Nephron progenitor cell (in vitro differentiated cells): ENCODE results near the gene NCDN.

Experiments
- DNase-seq: peaks from one replicate; pipeline ENCODE4 v3.0.0; 2021
- H3K27ac Mint-ChIP-seq: 2 replicates; pipeline ENCODE4 v1.8.0; 2021; ENCODE audit warnings: mild to moderate bottlenecking, moderate library complexity, mixed read lengths
- H3K27me3 Mint-ChIP-seq: 2 replicates; pipeline ENCODE4 v1.8.0; 2021; ENCODE audit warnings: mild to moderate bottlenecking, low read depth, mixed read lengths; ENCODE audit not compliant: poor library complexity
- H3K36me3 Mint-ChIP-seq: 2 replicates; pipeline ENCODE4 v1.8.0; 2021; ENCODE audit warnings: low read depth, mixed read lengths
- H3K4me1 Mint-ChIP-seq: 2 replicates; pipeline ENCODE4 v1.8.0; 2021; ENCODE audit warnings: mixed read lengths
- H3K4me3 Mint-ChIP-seq: 2 replicates; pipeline ENCODE4 v1.8.0; 2021; ENCODE audit warnings: mild to moderate bottlenecking, moderate library complexity, mixed read lengths
- H3K9me3 Mint-ChIP-seq: 2 replicates; pipeline ENCODE4 v1.8.0; 2021; ENCODE audit warnings: mild to moderate bottlenecking, moderate library complexity, mixed read lengths
- CTCF ChIP-seq: fragments of 200-600 bp; sonication (generic); IDR thresholded peaks from 2 replicates; pipeline ENCODE4 v1.5.0; 2021; ENCODE audit warnings: antibody characterized with exemption

NCDN gene

GRCh38 chr1:35590476-35591040, 33.0 kb downstream of the NCDN start:
- H3K4me3 Mint-ChIP-seq = no peak overlapping the region
- TF ChIP-seq CTCF = no peak
- H3K36me3 Mint-ChIP-seq = no peaks in the 10 kb centered on the region

GRCh38 chr1:35591211-35591610, 33.6 kb downstream of the NCDN start:
- Mint-ChIP-seq H3K4me1 (peaks cover 12% of the 10 kb centered on the region), H3K36me3 (no peaks in the 10 kb centered on the region), H3K27ac (peak overlapping the region; percentile 89), H3K9me3 (no peaks in the 10 kb centered on the region), H3K27me3 (peaks cover 9% of the 10 kb centered on the region), H3K4me3 (no peak overlapping the region)
- no peak for TF ChIP-seq CTCF
- no peak for DNase-seq

More at GRCh38 chr1:35590476-35591040, 33.0 kb downstream of the NCDN start:
- Mint-ChIP-seq H3K9me3 (no peaks in the 10 kb centered on the region), H3K4me1 (peaks cover 12% of the 10 kb centered on the region), H3K27ac (no peak overlapping the region), H3K27me3 (peaks cover 9% of the 10 kb centered on the region)
- no peak for DNase-seq

GRCh38 chr1:35592991-35593769, 35.6 kb downstream of the NCDN start:
- no peak for DNase-seq
- Mint-ChIP-seq H3K9me3 (no peaks in the 10 kb centered on the region), H3K27me3 (peaks cover 7% of the 10 kb centered on the region), H3K27ac (peak overlapping the region; percentile 67), H3K4me3 (no peak overlapping the region), H3K4me1 (peaks cover 12% of the 10 kb centered on the region), H3K36me3 (no peaks in the 10 kb centered on the region)
- no peak for TF ChIP-seq CTCF

- Mint-ChIP-seq H3K36me3 (peaks cover under 1% of the 10 kb centered on the region), H3K27ac (no peak overlapping the region), H3K9me3 (no peaks in the 10 kb centered on the region), H3K4me1 (peaks cover 12% of the 10 kb centered on the region), H3K27me3 (peaks cover 4% of the 10 kb centered on the region), H3K4me3 (no peak overlapping the region)
- DNase-seq = no peak
- no peak for TF ChIP-seq CTCF
Measured at GRCh38 chr1:35594005-35594760, 36.6 kb downstream of the NCDN start.

GRCh38 chr1:35595684-35596083, 38.1 kb downstream of the NCDN start:
- Mint-ChIP-seq H3K9me3 (no peaks in the 10 kb centered on the region), H3K4me1 (peaks cover 12% of the 10 kb centered on the region), H3K4me3 (no peak overlapping the region), H3K27me3 (peaks cover 4% of the 10 kb centered on the region), H3K36me3 (peaks cover 10% of the 10 kb centered on the region), H3K27ac (no peak overlapping the region)
- no peak for TF ChIP-seq CTCF
- DNase-seq = no peak
